HUES64 (cell line): ENCODE results near the gene ATP5F1D.

Experiments used
- H3K27ac ChIP-seq: 2 replicates; pipeline ENCODE4 v1.7.0; 2013; ENCODE audit warnings: low read depth, low read length, inconsistent platforms
- H3K27me3 ChIP-seq: 2 replicates; pipeline ENCODE4 v1.6.1; 2013; ENCODE audit warnings: mild to moderate bottlenecking, low read length; ENCODE audit not compliant: insufficient read depth
- H3K36me3 ChIP-seq: 2 replicates; pipeline ENCODE4 v1.6.1; 2013; ENCODE audit warnings: mild to moderate bottlenecking, low read length; ENCODE audit not compliant: insufficient read depth
- H3K4me1 ChIP-seq: 2 replicates; pipeline ENCODE4 v1.6.1; 2013; ENCODE audit warnings: mild to moderate bottlenecking, low read length, moderate library complexity; ENCODE audit not compliant: insufficient read depth
- H3K4me3 ChIP-seq: 2 replicates; pipeline ENCODE4 v1.5.1; 2013; ENCODE audit warnings: mild to moderate bottlenecking, low read length, moderate library complexity
- H3K9ac ChIP-seq: 2 replicates; pipeline ENCODE4 v1.6.1; 2013; ENCODE audit warnings: mild to moderate bottlenecking, low read depth, low read length
- H3K9me3 ChIP-seq: 2 replicates; pipeline ENCODE4 v1.6.1; 2013; ENCODE audit warnings: low read depth, low read length; ENCODE audit not compliant: insufficient read depth
- WGBS: fragments of 150-250, 120-280 bp; methylation state at CpG from one replicate; pipeline ENCODE4 v1.1.7; 2013; ENCODE audit warnings: missing lambda C conversion rate; 5-methylcytosine and 5-hydroxymethylcytosine counted together

ATP5F1D gene

GRCh38 chr19:1236576-1236975, 5.0 kb upstream of the ATP5F1D start:
- Histone ChIP-seq H3K27ac (no peak overlapping the region), H3K4me3 (peak overlapping the region; percentile 78), H3K36me3 (peaks cover 35% of the 10 kb centered on the region), H3K27me3 (no peaks in the 10 kb centered on the region), H3K4me1 (peaks cover 7% of the 10 kb centered on the region; the same call in 1 of the 2 replicates), H3K9me3 (no peaks in the 10 kb centered on the region), H3K9ac (peak overlapping the region; percentile 69)
- 11% methylated on average over 38 of the region's 42 CpGs for WGBS

DNA sequence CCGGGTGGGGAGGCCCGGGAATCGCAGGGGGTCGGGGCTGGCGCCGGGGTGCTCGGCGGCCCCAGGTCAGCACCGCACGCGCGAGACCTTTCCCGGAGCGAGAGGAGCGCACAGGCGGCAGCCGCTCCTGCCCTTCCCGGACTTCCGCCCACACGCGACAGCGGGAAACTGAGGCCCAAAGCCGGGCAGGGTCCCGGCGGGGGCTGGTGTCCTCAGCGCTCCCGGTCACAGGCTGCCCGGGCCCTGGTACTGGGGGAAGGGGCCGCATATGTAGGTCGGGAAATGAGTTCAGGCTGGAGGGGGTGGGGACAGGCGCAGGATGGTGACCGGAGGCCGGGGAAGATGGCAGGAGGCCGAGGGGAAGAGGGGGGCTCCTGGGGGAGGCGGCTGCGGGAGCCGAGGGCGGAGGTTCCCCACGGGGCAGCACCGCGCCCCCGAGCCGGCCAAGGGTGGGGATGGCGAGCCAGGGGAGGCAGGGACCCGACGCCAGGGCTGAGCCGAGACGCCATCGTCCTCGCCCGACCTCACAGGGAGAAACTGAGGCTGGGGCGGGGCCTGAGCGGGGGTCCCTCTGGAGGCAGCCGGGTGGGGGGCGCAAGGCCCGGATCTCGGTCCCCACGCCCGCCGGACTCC, 4.4 kb upstream of the ATP5F1D start:
- peak overlapping the region; percentile 69 for H3K9ac ChIP-seq
- H3K36me3 ChIP-seq: peaks cover 35% of the 10 kb centered on the region
- peaks cover 7% of the 10 kb centered on the region; the same call in 1 of the 2 replicates for H3K4me1 ChIP-seq
- H3K9me3 ChIP-seq: no peaks in the 10 kb centered on the region
- no peaks in the 10 kb centered on the region for H3K27me3 ChIP-seq
- WGBS: under 1% methylated on average over 60 of the region's 60 CpGs
- H3K27ac ChIP-seq: no peak overlapping the region
- H3K4me3 ChIP-seq: peak overlapping the region; percentile 78

- H3K27me3 ChIP-seq: no peaks in the 10 kb centered on the region
- no peaks in the 10 kb centered on the region for H3K9me3 ChIP-seq
- H3K9ac ChIP-seq: peak within 1 kb of the TSS; percentile 69
- H3K4me3 ChIP-seq: peak within 1 kb of the TSS; percentile 78
- peaks cover 29% of the 10 kb centered on the region for H3K36me3 ChIP-seq
- H3K4me1 ChIP-seq: peaks cover 7% of the 10 kb centered on the region; the same call in 1 of the 2 replicates
- H3K27ac ChIP-seq: peak within 1 kb of the TSS; percentile 33; the same call in 1 of the 2 replicates
- WGBS: 1% methylated on average over 87 of the region's 87 CpGs
Observed at GRCh38 chr19:1237754-1238368, 3.7 kb upstream of the ATP5F1D start, which contains the start of gene CBARP. CBARP (minus strand) TSS chr19:1238005; CDS start chr19:1236100, 1,905 bp downstream.

DNA sequence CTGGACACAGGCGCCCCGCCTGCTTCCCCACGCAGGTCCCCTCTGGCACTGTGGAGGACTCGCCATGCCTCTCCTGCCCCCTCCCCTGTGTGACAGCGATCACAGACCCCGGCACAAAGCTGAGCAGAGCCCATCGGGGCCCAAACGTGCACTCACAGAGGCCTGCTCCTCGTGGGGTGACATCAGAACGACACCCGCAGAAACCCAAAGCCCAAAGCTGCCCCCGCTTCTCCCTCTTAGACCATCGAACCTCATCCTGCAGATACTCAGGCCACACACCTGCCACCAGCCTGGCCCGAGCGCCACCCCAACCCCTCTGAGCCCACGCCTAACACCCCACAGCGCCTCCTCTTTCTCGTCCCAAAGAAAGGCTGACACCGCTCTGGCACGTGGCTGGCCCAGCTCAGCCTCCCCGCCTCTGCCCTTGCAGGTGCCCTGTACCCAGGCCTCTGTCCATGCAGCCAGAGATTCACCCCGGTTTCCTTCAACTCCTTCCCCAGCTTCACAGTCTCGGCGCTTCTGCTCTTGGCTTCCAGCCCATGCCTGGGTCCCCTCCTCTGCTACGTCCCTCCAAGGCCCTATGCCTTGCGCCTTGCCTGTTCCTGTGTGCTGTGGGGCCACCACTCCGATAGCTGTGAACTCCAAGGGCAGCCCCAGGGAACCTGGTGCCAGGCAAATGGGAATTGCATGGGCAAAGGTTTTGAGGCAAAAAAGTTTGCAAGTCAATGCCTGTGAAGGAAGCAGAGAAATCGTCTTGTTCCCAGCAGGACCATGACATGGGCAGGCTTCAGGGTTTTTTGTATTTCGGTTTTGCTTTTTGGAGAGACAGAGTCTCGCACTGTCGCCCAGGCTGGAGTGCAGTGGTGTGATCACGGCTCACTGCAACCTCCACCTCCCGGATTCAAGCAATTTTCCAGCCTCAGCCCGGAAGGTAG, 2.9 kb upstream of the ATP5F1D start:
- no peaks in the 10 kb centered on the region for H3K27me3 ChIP-seq
- peak overlapping the region; percentile 33; the same call in 1 of the 2 replicates for H3K27ac ChIP-seq
- peaks cover 7% of the 10 kb centered on the region; the same call in 1 of the 2 replicates for H3K4me1 ChIP-seq
- 73% methylated on average over 34 of the region's 34 CpGs for WGBS
- peak overlapping the region; percentile 78 for H3K4me3 ChIP-seq
- H3K36me3 ChIP-seq: peaks cover 24% of the 10 kb centered on the region
- H3K9ac ChIP-seq: peak overlapping the region; percentile 24; the same call in 1 of the 2 replicates
- H3K9me3 ChIP-seq: no peaks in the 10 kb centered on the region

- Histone ChIP-seq H3K4me1 (peaks cover 7% of the 10 kb centered on the region; the same call in 1 of the 2 replicates), H3K27me3 (no peaks in the 10 kb centered on the region), H3K9ac (no peak overlapping the region), H3K27ac (no peak overlapping the region; the same call in 1 of the 2 replicates), H3K36me3 (peaks cover 16% of the 10 kb centered on the region), H3K9me3 (no peaks in the 10 kb centered on the region), H3K4me3 (peak overlapping the region; percentile 60)
- WGBS: 89% methylated on average over 11 of the region's 11 CpGs
Observed at GRCh38 chr19:1239420-1239795, 2.1 kb upstream of the ATP5F1D start.

DNA sequence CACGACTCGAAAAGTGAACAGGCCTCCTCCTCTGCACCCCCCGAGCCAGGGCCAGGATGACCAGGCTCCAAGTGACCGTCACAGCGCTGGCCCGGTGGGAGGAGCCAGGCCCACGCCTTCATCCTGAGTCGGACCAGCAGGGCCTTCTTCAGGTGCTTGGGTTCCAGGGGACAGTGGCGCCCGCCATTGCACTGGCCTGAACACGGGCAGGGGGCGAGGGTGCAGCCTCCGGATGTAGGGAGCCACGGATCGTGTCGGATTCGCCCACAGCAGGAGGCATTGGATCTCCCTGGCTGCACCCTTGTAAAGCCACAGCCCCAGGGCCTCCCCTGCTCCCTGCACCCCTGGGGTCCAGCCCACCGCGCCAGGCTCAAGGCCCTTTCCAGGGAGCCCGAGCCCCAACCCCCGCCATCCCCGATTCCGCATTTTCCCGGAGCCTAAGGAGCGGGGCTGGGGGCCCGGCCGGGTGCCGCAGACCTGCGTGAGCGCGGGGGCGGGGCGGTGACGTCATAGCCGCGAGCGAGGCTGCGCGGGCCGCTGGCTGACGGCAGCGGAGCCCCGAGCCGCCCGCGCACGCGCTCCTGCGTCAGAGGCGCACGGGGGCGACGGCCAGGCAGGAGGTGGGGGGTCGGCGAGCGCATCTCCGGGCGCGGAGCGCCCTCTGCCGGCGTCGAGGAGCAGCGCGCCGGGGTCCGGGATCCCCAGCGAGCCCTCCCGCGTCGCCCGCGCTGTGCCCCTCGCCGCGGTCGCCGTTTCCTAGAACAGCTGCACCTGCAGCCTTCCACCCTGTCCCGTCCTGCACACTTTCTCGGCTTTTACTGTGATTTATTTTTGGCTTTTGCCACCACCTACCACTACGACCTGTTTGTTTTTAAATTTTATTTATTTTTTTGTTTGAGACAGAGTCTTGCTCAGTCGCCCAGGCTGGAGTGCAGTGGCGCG, 1.5 kb upstream of the ATP5F1D start:
- Histone ChIP-seq H3K4me3 (peak overlapping the region; percentile 60), H3K9ac (peak overlapping the region; percentile 64), H3K27ac (peak overlapping the region; percentile 76; the same call in 1 of the 2 replicates), H3K36me3 (peaks cover 10% of the 10 kb centered on the region), H3K4me1 (peaks cover 7% of the 10 kb centered on the region; the same call in 1 of the 2 replicates), H3K9me3 (no peaks in the 10 kb centered on the region), H3K27me3 (no peaks in the 10 kb centered on the region)
- WGBS: 9% methylated on average over 80 of the region's 84 CpGs

GRCh38 chr19:1240925-1241324, 626 bp upstream of the ATP5F1D start:
- 80% methylated on average over 15 of the region's 15 CpGs for WGBS
- Histone ChIP-seq H3K27ac (no peak overlapping the region), H3K4me3 (peak overlapping the region; percentile 68), H3K9me3 (no peaks in the 10 kb centered on the region), H3K4me1 (peaks cover 7% of the 10 kb centered on the region; the same call in 1 of the 2 replicates), H3K9ac (no peak overlapping the region), H3K27me3 (no peaks in the 10 kb centered on the region), H3K36me3 (peaks cover under 1% of the 10 kb centered on the region; the same call in 1 of the 2 replicates)

DNA sequence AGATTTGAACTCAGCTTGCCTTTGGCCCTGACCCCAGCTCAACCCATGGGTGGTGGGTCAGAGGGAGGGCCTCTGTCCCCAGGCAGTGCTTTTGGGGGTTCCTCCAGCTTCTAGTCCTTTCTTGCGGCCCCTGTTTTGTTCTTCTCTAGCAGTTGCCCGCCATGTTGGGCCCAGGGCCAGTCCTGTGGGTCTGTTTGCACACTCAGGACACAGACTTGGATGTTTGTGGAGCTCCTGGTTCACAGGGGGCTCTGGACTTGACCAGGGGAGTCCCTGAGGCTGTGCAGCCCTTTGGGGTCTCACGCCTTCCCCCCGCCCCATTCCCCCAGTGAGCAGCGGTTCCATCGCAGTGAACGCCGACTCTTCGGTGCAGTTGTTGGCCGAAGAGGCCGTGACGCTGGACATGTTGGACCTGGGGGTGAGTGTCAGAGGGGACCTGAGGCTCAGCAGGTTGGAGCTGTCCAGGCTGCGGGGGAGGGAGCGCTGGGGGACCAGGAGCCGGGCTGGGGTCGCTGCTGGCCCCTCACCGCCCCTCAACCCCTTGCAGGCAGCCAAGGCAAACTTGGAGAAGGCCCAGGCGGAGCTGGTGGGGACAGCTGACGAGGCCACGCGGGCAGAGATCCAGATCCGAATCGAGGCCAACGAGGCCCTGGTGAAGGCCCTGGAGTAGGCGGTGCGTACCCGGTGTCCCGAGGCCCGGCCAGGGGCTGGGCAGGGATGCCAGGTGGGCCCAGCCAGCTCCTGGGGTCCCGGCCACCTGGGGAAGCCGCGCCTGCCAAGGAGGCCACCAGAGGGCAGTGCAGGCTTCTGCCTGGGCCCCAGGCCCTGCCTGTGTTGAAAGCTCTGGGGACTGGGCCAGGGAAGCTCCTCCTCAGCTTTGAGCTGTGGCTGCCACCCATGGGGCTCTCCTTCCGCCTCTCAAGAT, 2.5 kb downstream of the ATP5F1D start:
- Histone ChIP-seq H3K27ac (peak overlapping the region; percentile 62; the same call in 1 of the 2 replicates), H3K4me1 (peaks cover 7% of the 10 kb centered on the region; the same call in 1 of the 2 replicates), H3K36me3 (no peaks in the 10 kb centered on the region), H3K27me3 (no peaks in the 10 kb centered on the region), H3K4me3 (no peak overlapping the region), H3K9ac (no peak overlapping the region), H3K9me3 (no peaks in the 10 kb centered on the region)
- 73% methylated on average over 33 of the region's 33 CpGs for WGBS

DNA sequence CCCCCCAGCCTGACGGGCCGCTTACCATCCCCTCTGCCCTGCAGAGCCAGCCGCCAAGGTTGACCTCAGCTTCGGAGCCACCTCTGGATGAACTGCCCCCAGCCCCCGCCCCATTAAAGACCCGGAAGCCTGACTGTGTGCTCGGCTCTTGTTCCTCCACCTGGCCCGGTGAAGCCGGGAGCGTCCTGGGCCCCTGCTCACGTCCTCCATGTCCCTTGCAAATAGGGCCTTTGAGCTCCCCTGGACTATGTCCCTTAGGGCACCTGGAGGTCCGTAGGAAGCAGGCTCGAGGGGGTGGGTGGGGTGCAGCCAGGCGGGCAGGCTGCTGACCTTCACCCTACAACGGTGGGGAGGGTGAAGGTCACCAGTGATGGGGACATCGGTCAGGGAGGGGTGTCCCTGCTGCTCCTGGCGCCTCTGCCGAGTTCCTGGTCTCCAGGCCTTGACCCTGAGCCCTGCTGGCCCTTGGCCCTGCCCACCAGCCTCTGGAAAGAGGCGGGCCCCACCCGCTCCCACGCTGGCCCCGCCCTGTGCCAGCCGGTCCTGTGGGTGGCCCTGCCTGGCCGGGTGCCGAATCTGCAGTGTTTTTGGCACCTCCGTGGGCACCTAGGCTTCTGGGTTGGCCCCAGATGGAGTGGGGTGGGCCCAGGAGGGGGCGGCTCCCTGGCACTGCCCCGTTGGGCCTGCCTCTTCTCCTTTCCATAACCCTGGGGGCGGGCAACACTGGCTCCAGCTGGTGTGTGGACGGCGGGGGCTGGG, 3.3 kb downstream of the ATP5F1D start:
- Histone ChIP-seq H3K27me3 (no peaks in the 10 kb centered on the region), H3K4me3 (no peak overlapping the region), H3K36me3 (no peaks in the 10 kb centered on the region), H3K9ac (no peak overlapping the region), H3K9me3 (no peaks in the 10 kb centered on the region), H3K4me1 (peaks cover 1% of the 10 kb centered on the region; the same call in 1 of the 2 replicates), H3K27ac (peak overlapping the region; percentile 62; the same call in 1 of the 2 replicates)
- WGBS: 76% methylated on average over 31 of the region's 31 CpGs
